ENCODE results near the gene HECTD4. TPM values are rescaled to one million over a fixed set of nuclear protein-coding genes. Genes with fewer than 3 reads are reported as not detected.
"Not testable (repeated sequence)": the region's sequence is repeated elsewhere in the genome, so short reads cannot be mapped to it uniquely, and the experiment has no call there.

Gene HECTD4
- total and polyA plus RNA-seq, 2 experiments from 2014 or later: 25.7 to 36.9 TPM

DNA sequence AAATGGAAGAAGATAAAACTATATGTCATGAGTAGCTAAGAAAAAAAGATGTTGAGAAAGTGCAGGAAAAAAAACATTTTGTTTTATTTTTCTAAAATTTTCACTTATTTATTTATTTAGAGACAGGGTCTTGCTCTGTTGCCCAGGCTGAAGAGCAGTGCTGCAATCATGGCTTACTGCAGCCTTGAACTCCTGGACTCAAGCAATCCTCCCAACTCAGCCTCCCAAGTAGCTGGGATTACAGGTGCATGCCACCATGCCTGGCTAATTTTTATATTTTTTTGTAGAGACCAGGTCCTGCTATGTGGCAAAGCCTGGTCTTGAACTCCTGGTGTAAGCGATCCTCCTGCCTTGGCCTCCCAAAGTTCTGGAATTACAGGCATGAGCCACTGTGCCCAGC lies 137.3 kb downstream of the HECTD4 start:
- H3K9me2 ChIP-seq (ENCODE audit: insufficient read depth); H3K4me2 ChIP-seq; H3K9me3 Mint-ChIP-seq; DNase-seq (ENCODE audit: low spot score); H3K4me3 Mint-ChIP-seq; H2AFZ ChIP-seq; H3K27ac ChIP-seq (ENCODE audit: low read depth); H3F3A ChIP-seq (replicated peaks; ENCODE audit: low read depth); H4K20me1 ChIP-seq (replicated peaks; ENCODE audit: insufficient read depth); H3K4me3 ChIP-seq; H3K4me1 Mint-ChIP-seq; H3K27me3 ChIP-seq (ENCODE audit: insufficient read depth); H3K4me1 ChIP-seq (ENCODE audit: insufficient read depth); ATAC-seq; H3K27ac Mint-ChIP-seq; H3K27me3 Mint-ChIP-seq (ENCODE audit: insufficient read depth, low read depth, poor library complexity); H3K79me2 ChIP-seq (replicated peaks; ENCODE audit: insufficient read depth): not testable (repeated sequence)
- H3K36me3 Mint-ChIP-seq (ENCODE audit: low read depth): peaks cover 25% of the 10 kb centered on the region; the same call in 2 of the 3 replicates
- H3K36me3 ChIP-seq (ENCODE audit: insufficient read depth): peaks cover 16% of the 10 kb centered on the region

DNA sequence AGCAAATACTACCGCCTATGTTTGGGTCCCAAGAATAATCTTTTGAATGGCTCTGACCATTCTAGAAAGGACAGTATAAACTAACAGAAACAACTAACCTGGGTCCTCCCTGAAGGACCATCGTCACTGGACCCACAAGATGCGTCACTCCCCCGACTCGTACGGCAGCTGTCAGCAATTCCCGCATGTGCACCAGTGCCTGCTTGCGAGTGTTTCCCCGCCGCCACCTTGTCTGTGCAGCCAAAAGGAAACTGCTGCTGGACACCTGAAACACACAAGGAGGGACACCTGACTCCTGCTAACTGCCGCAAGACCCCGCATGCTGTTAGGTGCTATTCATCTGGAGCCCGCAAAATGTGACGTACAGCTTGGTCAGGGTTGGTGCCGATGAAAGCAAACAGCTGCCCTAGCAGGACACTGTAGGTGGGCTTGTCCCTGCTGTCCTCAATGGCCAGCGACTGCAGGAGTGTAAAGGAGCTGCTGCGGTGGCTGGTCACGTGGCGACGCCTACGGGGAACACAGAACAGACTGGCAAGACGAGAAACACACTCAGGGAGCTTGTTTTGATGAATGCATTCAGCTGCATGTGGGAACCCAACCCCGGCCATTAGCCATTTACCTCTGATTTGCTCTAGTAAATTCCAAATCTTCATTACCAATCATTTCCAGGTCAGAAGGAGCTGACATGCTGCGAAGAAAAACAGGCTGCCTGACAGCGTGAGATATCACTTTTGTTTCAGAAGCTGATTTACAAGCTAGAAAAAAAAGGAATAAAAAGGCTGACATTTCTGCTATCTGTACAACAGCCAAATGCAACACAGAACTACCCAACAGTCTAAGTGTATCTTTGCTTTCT lies 138.7 kb downstream of the HECTD4 start:
- no peaks in the 10 kb centered on the region for H3K4me1 Mint-ChIP-seq
- Histone ChIP-seq H3F3A (replicated peaks; ENCODE audit: low read depth) (no peaks in the 10 kb centered on the region; the same call in 1 of the 2 replicates), H3K4me2 (no peak overlapping the region), H3K27ac (ENCODE audit: low read depth) (no peak overlapping the region), H3K9me2 (ENCODE audit: insufficient read depth) (no peaks in the 10 kb centered on the region), H3K4me1 (ENCODE audit: insufficient read depth) (no peaks in the 10 kb centered on the region), H2AFZ (no peak overlapping the region), H4K20me1 (replicated peaks; ENCODE audit: insufficient read depth) (no peaks in the 10 kb centered on the region; the same call in 1 of the 2 replicates), H3K36me3 (ENCODE audit: insufficient read depth) (peaks cover 16% of the 10 kb centered on the region), H3K4me3 (no peak overlapping the region), H3K79me2 (replicated peaks; ENCODE audit: insufficient read depth) (no peaks in the 10 kb centered on the region), H3K27me3 (ENCODE audit: insufficient read depth) (no peaks in the 10 kb centered on the region)
- DNase-seq (ENCODE audit: low spot score) (no peak), ATAC-seq (no peak)
- no peak overlapping the region for H3K4me3 Mint-ChIP-seq
- H3K27me3 Mint-ChIP-seq (ENCODE audit: insufficient read depth, low read depth, poor library complexity): peaks cover 3% of the 10 kb centered on the region
- H3K36me3 Mint-ChIP-seq (ENCODE audit: low read depth): peaks cover 31% of the 10 kb centered on the region; the same call in 2 of the 3 replicates
- H3K9me3 Mint-ChIP-seq: no peaks in the 10 kb centered on the region
- no peak overlapping the region for H3K27ac Mint-ChIP-seq
- TF ChIP-seq, protein P1, sequence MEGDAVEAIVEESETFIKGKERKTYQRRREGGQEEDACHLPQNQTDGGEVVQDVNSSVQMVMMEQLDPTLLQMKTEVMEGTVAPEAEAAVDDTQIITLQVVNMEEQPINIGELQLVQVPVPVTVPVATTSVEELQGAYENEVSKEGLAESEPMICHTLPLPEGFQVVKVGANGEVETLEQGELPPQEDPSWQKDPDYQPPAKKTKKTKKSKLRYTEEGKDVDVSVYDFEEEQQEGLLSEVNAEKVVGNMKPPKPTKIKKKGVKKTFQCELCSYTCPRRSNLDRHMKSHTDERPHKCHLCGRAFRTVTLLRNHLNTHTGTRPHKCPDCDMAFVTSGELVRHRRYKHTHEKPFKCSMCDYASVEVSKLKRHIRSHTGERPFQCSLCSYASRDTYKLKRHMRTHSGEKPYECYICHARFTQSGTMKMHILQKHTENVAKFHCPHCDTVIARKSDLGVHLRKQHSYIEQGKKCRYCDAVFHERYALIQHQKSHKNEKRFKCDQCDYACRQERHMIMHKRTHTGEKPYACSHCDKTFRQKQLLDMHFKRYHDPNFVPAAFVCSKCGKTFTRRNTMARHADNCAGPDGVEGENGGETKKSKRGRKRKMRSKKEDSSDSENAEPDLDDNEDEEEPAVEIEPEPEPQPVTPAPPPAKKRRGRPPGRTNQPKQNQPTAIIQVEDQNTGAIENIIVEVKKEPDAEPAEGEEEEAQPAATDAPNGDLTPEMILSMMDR (conservative IDR thresholded peaks at IDR 0.05; ENCODE audit: low read depth in 2 of 2): no peak
- TF ChIP-seq POLR2AphosphoS5 (IDR thresholded peaks at IDR 0.05; ENCODE audit: low read depth) (no peak), EZH2phosphoT487 (IDR thresholded peaks at IDR 0.05; ENCODE audit: unreplicated experiment) (no peak), ZNF331 (CRISPR knock-in tag; IDR thresholded peaks at IDR 0.05; ENCODE audit: low read depth) (no peak), CREB1 (CRISPR knock-in tag; IDR thresholded peaks at IDR 0.05; ENCODE audit: low read depth) (no peak), NANOG (IDR thresholded peaks at IDR 0.05; ENCODE audit: borderline replicate concordance) (no peak), ZNF114 (CRISPR knock-in tag; IDR thresholded peaks at IDR 0.05) (no peak)
- TF ChIP-seq, protein P2, sequence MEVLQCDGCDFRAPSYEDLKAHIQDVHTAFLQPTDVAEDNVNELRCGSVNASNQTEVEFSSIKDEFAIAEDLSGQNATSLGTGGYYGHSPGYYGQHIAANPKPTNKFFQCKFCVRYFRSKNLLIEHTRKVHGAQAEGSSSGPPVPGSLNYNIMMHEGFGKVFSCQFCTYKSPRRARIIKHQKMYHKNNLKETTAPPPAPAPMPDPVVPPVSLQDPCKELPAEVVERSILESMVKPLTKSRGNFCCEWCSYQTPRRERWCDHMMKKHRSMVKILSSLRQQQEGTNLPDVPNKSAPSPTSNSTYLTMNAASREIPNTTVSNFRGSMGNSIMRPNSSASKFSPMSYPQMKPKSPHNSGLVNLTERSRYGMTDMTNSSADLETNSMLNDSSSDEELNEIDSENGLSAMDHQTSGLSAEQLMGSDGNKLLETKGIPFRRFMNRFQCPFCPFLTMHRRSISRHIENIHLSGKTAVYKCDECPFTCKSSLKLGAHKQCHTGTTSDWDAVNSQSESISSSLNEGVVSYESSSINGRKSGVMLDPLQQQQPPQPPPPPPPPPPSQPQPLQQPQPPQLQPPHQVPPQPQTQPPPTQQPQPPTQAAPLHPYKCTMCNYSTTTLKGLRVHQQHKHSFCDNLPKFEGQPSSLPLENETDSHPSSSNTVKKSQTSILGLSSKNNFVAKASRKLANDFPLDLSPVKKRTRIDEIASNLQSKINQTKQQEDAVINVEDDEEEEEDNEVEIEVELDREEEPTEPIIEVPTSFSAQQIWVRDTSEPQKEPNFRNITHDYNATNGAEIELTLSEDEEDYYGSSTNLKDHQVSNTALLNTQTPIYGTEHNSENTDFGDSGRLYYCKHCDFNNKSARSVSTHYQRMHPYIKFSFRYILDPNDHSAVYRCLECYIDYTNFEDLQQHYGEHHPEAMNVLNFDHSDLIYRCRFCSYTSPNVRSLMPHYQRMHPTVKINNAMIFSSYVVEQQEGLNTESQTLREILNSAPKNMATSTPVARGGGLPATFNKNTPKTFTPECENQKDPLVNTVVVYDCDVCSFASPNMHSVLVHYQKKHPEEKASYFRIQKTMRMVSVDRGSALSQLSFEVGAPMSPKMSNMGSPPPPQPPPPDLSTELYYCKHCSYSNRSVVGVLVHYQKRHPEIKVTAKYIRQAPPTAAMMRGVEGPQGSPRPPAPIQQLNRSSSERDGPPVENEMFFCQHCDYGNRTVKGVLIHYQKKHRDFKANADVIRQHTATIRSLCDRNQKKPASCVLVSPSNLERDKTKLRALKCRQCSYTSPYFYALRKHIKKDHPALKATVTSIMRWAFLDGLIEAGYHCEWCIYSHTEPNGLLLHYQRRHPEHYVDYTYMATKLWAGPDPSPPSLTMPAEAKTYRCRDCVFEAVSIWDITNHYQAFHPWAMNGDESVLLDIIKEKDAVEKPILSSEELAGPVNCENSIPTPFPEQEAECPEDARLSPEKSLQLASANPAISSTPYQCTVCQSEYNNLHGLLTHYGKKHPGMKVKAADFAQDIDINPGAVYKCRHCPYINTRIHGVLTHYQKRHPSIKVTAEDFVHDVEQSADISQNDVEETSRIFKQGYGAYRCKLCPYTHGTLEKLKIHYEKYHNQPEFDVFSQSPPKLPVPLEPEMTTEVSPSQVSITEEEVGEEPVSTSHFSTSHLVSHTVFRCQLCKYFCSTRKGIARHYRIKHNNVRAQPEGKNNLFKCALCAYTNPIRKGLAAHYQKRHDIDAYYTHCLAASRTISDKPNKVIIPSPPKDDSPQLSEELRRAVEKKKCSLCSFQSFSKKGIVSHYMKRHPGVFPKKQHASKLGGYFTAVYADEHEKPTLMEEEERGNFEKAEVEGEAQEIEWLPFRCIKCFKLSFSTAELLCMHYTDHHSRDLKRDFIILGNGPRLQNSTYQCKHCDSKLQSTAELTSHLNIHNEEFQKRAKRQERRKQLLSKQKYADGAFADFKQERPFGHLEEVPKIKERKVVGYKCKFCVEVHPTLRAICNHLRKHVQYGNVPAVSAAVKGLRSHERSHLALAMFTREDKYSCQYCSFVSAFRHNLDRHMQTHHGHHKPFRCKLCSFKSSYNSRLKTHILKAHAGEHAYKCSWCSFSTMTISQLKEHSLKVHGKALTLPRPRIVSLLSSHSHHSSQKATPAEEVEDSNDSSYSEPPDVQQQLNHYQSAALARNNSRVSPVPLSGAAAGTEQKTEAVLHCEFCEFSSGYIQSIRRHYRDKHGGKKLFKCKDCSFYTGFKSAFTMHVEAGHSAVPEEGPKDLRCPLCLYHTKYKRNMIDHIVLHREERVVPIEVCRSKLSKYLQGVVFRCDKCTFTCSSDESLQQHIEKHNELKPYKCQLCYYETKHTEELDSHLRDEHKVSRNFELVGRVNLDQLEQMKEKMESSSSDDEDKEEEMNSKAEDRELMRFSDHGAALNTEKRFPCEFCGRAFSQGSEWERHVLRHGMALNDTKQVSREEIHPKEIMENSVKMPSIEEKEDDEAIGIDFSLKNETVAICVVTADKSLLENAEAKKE (CRISPR knock-in tag; IDR thresholded peaks at IDR 0.05): no peak
- TF ChIP-seq, protein P3, sequence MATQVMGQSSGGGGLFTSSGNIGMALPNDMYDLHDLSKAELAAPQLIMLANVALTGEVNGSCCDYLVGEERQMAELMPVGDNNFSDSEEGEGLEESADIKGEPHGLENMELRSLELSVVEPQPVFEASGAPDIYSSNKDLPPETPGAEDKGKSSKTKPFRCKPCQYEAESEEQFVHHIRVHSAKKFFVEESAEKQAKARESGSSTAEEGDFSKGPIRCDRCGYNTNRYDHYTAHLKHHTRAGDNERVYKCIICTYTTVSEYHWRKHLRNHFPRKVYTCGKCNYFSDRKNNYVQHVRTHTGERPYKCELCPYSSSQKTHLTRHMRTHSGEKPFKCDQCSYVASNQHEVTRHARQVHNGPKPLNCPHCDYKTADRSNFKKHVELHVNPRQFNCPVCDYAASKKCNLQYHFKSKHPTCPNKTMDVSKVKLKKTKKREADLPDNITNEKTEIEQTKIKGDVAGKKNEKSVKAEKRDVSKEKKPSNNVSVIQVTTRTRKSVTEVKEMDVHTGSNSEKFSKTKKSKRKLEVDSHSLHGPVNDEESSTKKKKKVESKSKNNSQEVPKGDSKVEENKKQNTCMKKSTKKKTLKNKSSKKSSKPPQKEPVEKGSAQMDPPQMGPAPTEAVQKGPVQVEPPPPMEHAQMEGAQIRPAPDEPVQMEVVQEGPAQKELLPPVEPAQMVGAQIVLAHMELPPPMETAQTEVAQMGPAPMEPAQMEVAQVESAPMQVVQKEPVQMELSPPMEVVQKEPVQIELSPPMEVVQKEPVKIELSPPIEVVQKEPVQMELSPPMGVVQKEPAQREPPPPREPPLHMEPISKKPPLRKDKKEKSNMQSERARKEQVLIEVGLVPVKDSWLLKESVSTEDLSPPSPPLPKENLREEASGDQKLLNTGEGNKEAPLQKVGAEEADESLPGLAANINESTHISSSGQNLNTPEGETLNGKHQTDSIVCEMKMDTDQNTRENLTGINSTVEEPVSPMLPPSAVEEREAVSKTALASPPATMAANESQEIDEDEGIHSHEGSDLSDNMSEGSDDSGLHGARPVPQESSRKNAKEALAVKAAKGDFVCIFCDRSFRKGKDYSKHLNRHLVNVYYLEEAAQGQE (IDR thresholded peaks at IDR 0.05; ENCODE audit: unreplicated experiment): no peak

All from GM23338 (cell line).